Mucosa of descending colon (tissue), 3 donors: ENCODE results near the gene GALR1. TPM values are rescaled to one million over a fixed set of nuclear protein-coding genes. Genes with fewer than 3 reads are reported as not detected.

Experiments used
- ATAC-seq: fragments of 200-7000 bp; cut with Tn5 transposase; one replicate; pipeline ENCODE4 v1.9.1; 2020; ENCODE audit warnings: mild to moderate bottlenecking, moderate library complexity
- DNase-seq, 3 donors: peaks; one replicate each; pipeline ENCODE4 v3.0.0-alpha.2; 2020
- H3K36me3 ChIP-seq: fragments of 200-600 bp; one replicate; pipeline ENCODE4 v1.8.0; 2021; ENCODE audit warnings: low read depth, mild to moderate bottlenecking
- H3K4me1 ChIP-seq: fragments of 200-600 bp; one replicate; pipeline ENCODE4 v1.8.0; 2021; ENCODE audit warnings: low read depth, mild to moderate bottlenecking
- H3K4me3 ChIP-seq: fragments of 200-600 bp; one replicate; pipeline ENCODE4 v1.8.0; 2021; ENCODE audit warnings: mild to moderate bottlenecking
- H3K9me3 ChIP-seq: fragments of 200-600 bp; one replicate; pipeline ENCODE4 v1.8.0; 2021; ENCODE audit warnings: mild to moderate bottlenecking
- CTCF ChIP-seq: fragments of 200-600 bp; IDR thresholded peaks from one replicate; pipeline ENCODE4 v1.8.0; 2022; ENCODE audit warnings: antibody characterized with exemption, mild to moderate bottlenecking
- intact Hi-C, 2 donors: fragments of 100-400 bp; cut with DNase I in 1 of 2; cut with micrococcal nuclease in 1 of 2; formaldehyde crosslinking; loops; one replicate each; pipeline versions ENCODE4 v1.11.0 to v1.11.1; 2022; cut with DNase I, micrococcal nuclease
- total RNA-seq, 3 donors: library from RNA; stranded (reverse); fragmentation: NEBNext Ultra II Directional in 2 of 3; extraction: Animal tissue kit (Norgen Biotek cat#: 25700) in 2 of 3; gene quantifications; one replicate each; pipeline versions ENCODE4 v1.2.1 to v1.2.4, GENCODE V29; 2021 to 2023
- donor health status: DM: no; HTN: no; CAD: no; lungs with moderate emphysema.
- donor health status: DM: no; HTN: no; CAD: no.
- donor health status: DM: no; HTN: yes; CAD: no.

Gene GALR1
- total RNA-seq, 3 donors from 2014 or later, result 0.05 to 0.92 (median 0.06) TPM

- ATAC-seq (no peak), DNase-seq (no peak)
- H3K36me3 ChIP-seq, result no peaks in the 10 kb centered on the region
- TF ChIP-seq CTCF, result no peak
- no peaks in the 10 kb centered on the region for H3K9me3 ChIP-seq
- no peak overlapping the region for H3K4me3 ChIP-seq
- no peaks in the 10 kb centered on the region for H3K4me1 ChIP-seq
- intact Hi-C loops, result no loop called here
Measured at GRCh38 chr18:77299706-77300105, 50.1 kb downstream of the GALR1 start.

GRCh38 chr18:77300579-77300978, 50.9 kb downstream of the GALR1 start:
- Histone ChIP-seq H3K36me3 (no peaks in the 10 kb centered on the region), H3K9me3 (no peaks in the 10 kb centered on the region), H3K4me3 (no peak overlapping the region), H3K4me1 (no peaks in the 10 kb centered on the region)
- ATAC-seq (no peak), DNase-seq (no peak)
- TF ChIP-seq CTCF, result no peak
- intact Hi-C loops, result no loop called here

DNA sequence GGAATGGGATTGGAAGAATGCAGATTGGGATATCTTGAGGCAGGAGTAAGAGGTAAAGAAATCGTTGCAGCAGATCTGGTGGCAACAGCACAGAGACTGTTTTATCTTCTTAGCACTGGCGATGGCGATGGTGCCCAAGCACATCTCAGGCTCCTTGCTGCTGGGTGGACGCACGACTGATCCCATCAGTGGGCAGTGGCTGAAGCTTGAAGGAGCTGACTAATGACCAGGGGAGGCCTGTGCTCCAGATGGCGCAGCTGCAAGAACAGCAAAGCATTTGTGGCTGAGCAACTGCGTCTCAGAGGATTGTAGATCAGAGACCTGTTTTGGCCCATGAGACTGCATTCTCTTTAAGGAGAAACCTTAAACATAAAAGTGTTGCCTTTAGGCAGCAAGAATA, 54.6 kb downstream of the GALR1 start:
- no peak for TF ChIP-seq CTCF
- no peak for DNase-seq
- Histone ChIP-seq H3K4me3 (no peak overlapping the region), H3K4me1 (no peaks in the 10 kb centered on the region), H3K36me3 (no peaks in the 10 kb centered on the region), H3K9me3 (no peaks in the 10 kb centered on the region)
- ATAC-seq, result no peak
- intact Hi-C loops, result no loop called here

DNA sequence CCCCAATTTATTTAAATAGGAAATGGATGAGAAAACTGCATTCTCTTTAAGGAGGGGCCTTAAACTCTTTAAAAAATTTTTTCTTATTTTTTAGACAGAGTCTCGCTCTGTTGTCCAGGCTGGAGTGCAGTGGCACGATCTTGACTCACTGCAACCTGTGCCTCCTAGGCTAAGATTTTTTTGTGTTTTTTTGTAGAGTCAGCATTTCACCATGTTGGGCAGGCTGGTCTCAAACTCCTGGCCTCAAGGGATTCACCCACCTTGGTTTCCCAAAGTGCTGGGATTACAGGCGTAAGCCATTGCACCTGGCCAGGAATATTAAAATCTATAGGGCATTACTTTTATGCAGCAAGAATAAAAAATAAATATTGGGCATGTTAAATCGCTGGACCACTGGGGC, 56.0 kb downstream of the GALR1 start:
- H3K9me3 ChIP-seq, result no peaks in the 10 kb centered on the region
- intact Hi-C loops, result no loop called here

DNA sequence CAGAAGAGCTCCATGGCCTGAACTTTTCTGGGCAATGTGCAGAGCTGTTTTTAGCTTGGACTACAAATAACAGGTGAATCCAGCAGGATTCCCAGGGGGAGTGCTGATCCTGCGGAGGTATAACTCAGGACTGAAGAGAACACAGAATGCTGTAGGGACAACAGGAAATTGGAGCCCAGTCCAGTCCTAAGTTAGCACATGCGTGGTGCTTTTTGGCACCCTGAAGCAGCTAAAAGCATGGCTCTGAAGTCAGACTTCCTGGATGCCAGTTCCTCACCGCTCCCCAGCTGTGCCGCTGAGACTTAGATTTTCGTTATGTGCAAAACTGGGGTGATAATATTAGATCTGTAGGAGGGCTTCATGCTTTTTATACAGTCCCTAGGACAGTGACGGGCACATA, 58.6 kb downstream of the GALR1 start:
- Histone ChIP-seq H3K36me3 (no peaks in the 10 kb centered on the region), H3K4me3 (no peak overlapping the region), H3K4me1 (no peaks in the 10 kb centered on the region), H3K9me3 (no peaks in the 10 kb centered on the region)
- no peak for ATAC-seq
- DNase-seq, result no peak
- intact Hi-C loops, result no loop called here
- TF ChIP-seq CTCF, result no peak

More for the DNA sequence above, 56.0 kb downstream of the GALR1 start:
- Histone ChIP-seq H3K4me3 (no peak overlapping the region), H3K36me3 (no peaks in the 10 kb centered on the region), H3K4me1 (no peaks in the 10 kb centered on the region)
- no peak for TF ChIP-seq CTCF
- DNase-seq (no peak), ATAC-seq (no peak)

GRCh38 chr18:77314511-77314910, 64.9 kb downstream of the GALR1 start:
- no peak overlapping the region for H3K4me3 ChIP-seq
- no peak for TF ChIP-seq CTCF
- ATAC-seq (no peak), DNase-seq (no peak)
- no peaks in the 10 kb centered on the region for H3K4me1 ChIP-seq
- intact Hi-C loops, result no loop called here
- no peaks in the 10 kb centered on the region for H3K36me3 ChIP-seq
- H3K9me3 ChIP-seq, result no peaks in the 10 kb centered on the region
